Stimulated activated CD4-positive, alpha-beta T cell treated with anti-CD3 and anti-CD28 coated beads, Interleukin-12 subunit alpha, Interleukin-12 subunit beta, amount 100 ng/mL, for 4 hours (primary cell): ENCODE results near the gene TSPO.
"Not testable (repeated sequence)": the region's sequence is repeated elsewhere in the genome, so short reads cannot be mapped to it uniquely, and the experiment has no call there.

Experiments
- DNase-seq: peaks from one replicate; pipeline ENCODE4 v3.0.0-alpha.2; 2020

The TSPO gene

DNA sequence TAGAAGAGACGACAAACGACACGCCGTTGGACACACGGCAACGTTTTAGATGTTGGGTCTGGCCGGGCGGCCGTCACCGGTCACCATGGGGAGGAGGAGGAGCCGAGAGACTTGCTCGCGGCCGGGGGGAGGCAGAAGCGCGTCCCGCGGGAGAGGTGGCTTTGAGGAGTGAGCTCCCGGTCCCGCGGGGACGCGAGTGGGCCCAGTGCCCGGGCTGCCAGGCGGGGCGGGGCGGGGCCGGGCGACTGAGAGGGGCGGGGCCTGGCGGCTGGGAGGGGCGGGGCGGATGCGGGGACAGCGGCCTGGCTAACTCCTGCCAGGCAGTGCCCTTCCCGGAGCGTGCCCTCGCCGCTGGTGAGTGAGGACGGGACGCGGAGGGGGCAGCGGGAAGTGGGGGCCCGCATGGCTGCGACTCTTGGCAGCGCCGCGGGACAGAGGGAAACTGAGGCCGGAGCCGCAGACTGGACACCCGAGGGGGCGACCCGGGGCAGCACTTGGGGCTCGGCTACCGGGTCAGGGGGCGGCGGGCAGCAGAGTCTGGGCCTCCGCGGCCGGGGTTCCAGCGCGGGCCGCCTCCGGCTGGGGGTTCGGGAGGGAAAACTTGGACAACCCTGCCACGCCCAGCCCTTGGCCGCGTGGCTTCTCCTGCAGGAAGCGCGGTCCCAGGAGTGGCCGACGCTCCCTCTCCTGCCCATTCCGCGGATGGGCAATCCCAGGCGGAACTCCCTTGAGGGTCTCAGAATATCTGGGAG, at the start of gene TSPO:
Gene TSPO, plus strand, starts transcription at position 309 of the 752 bp plus-strand sequence. CDS start 7,680 bp downstream, outside the sequence.
- peak; percentile 73 for DNase-seq

GRCh38 chr22:43104056-43104625, 47.2 kb upstream of the TSPO start:
- DNase-seq, result not testable (repeated sequence)

DNA sequence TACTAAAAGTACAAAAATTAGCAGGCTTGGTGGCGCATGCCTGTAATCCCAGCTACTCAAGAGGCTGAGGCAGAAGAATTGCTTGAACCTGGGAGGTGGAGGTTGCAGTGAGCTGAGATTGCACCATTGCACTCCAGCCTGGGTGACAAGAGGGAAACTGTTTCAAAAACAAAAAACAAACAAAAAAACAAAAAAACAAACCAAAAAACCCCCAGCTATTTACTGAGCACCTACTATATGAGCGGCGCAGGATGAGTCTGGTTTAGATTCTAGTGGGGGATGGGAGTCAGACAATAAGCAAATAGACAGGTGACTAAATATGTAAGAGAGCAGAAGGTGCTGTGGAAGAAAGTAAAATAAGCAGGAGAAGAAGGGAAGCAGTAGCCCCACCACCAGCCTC, 46.4 kb upstream of the TSPO start:
- not testable (repeated sequence) for DNase-seq

DNA sequence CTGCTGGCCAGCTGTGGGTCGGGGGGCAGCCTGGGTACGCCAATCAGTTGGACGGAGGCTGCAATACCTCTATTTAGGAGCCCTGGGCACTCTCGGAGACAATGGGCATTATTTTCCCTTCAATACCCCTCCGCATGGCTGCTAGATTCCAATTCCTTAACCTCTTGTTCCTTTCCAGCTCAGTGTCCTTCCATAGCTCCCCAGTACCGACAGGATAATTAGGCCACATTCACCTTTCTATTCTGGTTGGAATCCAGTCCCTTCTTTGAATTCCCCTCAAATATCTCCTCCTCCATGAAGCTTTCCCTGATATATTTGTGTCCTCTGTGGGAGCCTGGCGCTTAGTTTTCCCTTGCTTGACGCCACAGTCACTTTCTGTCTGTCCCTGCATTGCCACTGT, 45.1 kb upstream of the TSPO start:
- no peak for DNase-seq

- no peak for DNase-seq
Observed at GRCh38 chr22:43109511-43109910, 41.8 kb upstream of the TSPO start.

DNA sequence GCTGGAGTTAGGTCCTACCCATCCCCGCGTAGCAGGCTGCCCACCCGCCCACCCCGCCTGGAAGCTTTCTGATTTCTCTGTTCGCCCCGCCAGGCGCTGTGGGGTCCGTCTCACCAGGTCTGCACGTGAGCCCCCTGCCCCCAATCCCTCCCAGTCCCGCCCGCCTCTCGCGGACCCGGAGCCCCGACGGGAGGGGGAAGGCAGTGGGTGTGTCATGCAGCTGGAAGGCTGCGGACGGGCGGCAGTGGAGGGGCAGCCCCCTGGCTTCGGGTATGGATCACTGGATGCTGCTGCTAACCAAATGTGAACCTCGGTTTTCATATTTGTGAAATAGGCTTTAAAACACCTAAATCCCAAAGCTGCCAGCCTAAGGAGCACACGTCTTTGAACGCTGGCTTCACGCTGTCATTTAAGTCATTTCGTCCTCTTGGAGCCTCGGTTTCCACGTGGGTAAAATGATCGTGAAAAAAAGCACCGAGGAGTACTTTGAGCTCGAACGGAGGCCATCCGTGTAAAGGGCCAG, 41.4 kb upstream of the TSPO start:
- no peak for DNase-seq

GRCh38 chr22:43110444-43110926, 40.9 kb upstream of the TSPO start, which contains the start of gene BIK:
TSS of gene BIK (plus strand) at chr22:43110750. CDS start at chr22:43124023, 13,273 bp downstream.
- DNase-seq, result peak; percentile 41

DNA sequence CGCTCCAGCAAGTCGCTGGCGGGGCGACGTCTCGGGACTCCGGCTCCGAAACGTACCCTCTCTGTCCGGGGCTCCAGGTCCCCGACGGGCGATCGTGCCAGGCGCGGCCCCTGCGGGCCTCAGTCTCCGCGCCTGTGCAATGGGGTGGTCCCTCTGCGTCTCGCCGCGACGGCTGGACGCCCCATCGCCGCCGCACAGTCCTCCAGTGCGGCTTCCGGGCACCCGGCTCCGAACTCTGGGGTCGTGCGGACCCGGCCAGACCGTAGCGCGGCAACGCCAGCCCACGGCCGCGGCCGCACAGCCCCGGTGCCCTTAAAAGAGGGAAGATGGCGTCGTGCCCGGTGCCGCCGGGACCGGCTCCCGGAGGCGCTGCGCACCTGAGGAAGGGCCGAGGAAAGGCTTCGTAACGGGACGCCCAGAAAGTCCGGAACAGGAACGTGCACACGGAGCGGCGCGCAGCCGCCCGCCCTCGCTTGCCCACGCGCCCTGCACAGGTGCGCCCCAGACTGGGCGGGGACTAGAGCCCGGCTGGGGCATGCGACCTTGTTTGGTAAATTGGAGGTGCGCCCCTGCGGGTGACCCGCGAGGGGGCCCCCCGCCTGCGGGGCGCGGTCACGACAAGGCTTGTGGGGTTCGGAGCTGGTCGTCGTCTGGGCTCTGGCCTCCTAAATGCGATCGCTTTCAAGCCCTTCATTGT, 40.3 kb upstream of the TSPO start:
- peak; percentile 48 for DNase-seq

DNA sequence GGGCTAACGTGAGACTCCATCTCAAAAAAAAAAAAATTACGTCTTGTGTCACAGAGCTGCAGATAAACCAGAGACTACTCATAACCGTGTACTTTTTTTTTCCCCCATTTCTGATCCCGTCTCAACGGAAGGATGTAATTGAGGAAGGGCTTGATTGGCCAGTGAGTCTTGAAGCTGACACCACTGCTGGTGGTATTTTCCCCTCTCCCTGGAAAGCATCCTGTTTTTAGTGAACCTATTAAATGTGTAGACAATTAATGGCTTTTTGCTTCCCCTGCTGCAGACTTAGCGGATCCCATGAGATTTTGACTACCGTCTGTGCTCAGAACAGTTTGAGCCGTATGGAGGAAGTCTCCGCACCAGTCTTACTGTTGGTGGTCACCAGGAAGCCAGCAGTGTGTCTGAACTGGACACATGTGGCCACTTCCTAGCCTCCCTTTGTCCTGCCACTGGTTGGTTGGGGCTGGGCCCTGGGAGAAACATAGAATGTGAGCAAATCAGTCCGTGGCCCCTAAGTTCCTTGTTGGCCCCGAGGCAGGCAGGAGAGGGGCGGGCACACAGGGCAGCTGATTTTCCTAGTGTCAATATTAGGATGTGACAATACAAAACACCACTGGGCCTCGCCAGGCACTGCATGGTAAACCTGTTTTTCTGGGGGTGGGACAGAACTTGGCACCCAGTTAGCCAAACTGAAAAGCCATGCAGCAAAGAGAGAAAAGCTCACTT, 37.7 kb upstream of the TSPO start:
- no peak for DNase-seq

- DNase-seq, result no peak
Observed at GRCh38 chr22:43114958-43115357, 36.4 kb upstream of the TSPO start.

DNA sequence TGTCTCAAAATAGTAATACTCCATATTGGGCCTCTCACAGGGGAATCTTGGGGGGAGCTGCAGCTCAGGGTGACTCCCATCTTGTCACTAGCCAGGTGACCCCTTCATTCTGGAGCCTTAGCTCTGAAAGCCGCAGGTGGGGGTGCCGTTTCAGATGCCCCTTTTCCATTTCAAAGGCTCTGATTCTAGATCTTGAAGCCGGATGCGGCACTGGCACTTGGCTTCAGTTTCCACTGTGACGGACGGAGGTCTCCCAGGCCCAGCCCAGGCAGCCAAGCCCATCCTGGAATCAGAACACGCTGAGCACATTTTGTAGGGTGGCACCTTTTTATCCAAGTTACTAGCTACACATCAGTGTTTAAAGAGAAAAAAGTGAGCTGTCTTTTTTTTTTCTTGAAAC, 34.4 kb upstream of the TSPO start:
- no peak for DNase-seq

DNA sequence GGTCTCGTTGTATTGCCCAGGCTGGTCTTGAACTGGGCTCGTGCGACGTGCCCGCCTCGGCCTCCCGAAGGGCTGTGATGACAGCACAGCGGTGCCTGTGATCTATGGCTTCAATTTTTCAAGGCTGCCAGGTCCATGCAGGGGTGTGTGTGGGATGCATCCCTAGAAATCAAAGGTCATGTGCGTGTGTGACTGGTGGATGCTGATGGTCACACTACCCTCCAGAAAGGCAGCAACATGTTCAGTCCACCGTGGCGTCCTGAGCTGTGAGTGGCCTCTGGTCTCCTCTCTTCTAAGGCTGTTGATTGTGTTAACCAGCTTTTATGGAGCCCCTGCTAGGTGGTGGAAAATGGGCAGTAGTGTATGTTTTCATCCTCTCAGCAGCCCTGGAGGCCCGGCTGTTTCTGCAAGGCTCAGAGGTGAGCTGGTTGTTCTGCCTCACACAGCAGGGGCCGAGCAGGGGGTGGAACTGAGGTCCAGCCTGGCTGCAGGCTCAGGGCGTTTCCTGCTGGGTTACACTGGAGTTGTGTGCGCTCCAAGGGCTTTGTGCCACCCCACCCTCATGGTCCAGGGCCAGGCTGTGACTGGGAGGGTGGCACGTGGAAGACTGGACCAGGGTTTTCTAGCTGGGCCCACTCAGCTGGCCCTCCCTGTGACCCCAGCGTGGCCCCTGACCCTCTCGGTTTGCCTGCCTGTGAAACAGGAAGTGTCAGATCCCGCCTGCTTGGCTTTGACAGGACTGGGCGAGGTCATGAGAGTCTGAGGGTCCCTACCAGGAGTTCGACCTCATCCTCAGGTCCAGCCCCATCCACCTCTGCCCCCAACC, 33.1 kb upstream of the TSPO start:
- no peak for DNase-seq

GRCh38 chr22:43118953-43119458, 32.4 kb upstream of the TSPO start:
- no peak for DNase-seq

DNA sequence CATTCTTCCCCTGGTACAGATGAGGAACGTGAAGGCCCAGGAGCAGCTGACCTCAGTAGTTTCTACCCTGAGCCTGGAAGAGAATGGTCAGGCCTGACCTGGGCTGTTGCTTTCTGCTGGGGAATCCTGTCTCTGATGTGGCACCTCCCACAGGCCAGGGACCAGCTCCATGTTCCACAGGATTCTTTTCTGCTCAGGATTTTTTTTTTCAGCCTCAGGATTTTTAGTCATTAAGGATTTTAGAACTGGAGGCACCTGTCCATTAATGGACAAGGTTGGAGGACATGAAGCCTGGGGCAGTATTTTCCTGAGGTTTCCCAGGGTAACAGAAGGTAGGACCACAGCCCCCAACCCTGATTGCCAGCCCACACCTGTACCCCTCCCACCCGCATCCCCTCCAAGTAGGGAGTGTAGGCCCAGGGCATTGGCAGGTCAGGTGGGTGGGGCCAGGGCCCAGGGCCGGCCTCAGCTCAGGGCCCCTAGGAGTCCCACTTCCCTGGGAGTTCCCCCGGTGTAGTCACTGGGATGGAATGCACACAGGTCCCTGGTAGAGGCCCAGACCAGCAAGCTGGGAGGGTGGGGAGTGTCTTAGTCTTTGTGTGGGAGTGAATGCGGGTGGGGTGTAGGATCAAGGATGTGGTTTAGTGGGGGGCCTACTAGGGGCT, 24.7 kb upstream of the TSPO start:
- DNase-seq, result no peak

- no peak for DNase-seq
Observed at GRCh38 chr22:43127166-43127908, 24.0 kb upstream of the TSPO start.

- no peak for DNase-seq
Observed at GRCh38 chr22:43128116-43128515, 23.2 kb upstream of the TSPO start.

- DNase-seq, result no peak
Observed at GRCh38 chr22:43128928-43129424, 22.4 kb upstream of the TSPO start.

DNA sequence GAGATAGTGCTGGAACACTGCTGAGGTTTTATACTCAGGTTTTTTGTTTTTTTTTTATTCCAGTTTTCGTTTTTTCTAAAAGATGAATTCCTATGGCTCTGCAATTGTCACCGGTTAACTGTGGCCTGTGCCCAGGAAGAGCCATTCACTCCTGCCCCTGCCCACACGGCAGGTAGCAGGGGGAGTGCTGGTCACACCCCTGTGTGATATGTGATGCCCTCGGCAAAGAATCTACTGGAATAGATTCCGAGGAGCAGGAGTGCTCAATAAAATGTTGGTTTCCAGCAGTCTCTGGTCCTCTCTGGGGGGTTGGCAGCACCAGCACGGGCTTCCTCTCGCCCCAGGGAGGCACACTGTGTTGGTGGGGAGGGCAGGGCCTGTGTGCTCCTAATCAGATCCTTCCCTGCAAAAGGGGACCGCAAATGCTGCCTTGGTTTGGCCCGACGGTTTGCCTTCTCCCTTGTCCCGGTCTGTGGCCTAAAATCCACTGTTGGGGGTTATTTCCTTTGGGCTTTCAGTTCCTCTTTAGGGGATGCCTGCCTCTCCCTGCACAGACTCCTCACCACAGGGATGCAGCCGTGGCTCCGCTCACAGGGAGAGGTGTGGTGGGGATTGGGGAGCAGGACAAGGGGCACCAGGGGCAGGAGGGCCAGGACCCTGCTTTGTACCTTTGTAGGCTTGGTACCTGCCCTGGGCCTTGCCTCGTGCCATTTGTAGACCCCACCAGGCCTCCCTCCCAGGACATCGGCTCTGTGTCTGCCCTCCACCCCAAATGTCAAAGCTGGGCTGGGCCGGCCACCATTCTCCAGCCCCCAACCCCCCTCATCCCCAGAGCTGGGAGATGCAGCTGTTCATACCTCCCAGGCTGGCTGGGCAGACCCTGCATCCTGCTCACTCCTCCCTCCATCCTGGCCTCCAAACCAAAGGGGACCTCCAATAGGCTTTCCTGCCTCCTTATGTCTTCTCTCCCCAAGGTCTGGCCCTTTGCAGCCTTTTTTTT, 21.6 kb upstream of the TSPO start:
- no peak for DNase-seq
